ENCODE results near the gene TMEM100. TPM values are rescaled to one million over a fixed set of nuclear protein-coding genes. Genes with fewer than 3 reads are reported as not detected.

The TMEM100 gene
- total RNA-seq, 1 donor from 2014 or later, result 3.4 TPM

DNA sequence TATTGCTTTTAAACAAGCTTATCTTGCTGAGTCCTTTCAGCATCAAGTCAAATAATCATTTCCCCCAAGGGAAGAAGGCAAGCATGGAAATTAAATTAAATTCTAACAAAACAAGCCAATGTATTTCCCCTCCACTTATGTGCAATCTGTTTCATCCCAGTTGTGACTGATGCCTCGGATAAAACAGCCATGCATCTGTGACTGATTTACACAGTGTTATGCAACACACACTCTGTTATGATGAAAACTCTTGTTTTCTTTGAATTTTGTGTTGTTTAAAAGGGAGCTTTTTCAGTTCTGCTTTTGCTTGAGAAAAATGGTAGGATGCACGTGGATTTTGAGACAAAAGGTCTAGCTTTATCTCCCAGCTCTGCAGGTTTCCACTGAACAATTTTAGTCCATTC, 32.6 kb downstream of the TMEM100 start:
- no peak for DNase-seq (ENCODE audit: extremely low spot score, unreplicated experiment)
- H3K27ac Mint-ChIP-seq (ENCODE audit: unreplicated experiment), result no peak overlapping the region
- no peak overlapping the region for H3K4me3 Mint-ChIP-seq (ENCODE audit: unreplicated experiment)

DNA sequence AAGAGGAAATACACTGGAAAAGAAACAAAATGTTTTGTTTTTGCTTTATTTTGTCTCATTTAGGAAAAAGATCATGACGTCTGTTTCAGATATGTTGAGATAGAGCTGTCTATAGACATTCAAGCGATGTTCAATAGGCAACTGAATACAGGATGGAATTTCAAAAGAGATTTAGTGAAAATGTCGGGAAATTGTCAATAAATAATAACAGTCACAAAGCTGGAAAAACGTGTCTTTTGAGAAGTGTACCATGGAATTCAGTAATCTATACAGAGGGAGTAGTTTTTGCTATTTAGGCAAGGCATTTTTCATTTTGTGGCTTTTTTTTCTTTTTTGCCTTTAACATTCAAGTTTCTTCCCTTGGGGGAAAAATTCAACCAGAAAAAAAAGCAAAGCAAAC, 33.0 kb downstream of the TMEM100 start:
- Mint-ChIP-seq H3K4me3 (ENCODE audit: unreplicated experiment) (no peak overlapping the region), H3K27me3 (ENCODE audit: unreplicated experiment) (peaks cover 10% of the 10 kb centered on the region), H3K9me3 (ENCODE audit: unreplicated experiment) (peaks cover 6% of the 10 kb centered on the region), H3K4me1 (ENCODE audit: unreplicated experiment) (no peaks in the 10 kb centered on the region), H3K36me3 (ENCODE audit: unreplicated experiment) (no peaks in the 10 kb centered on the region), H3K27ac (ENCODE audit: unreplicated experiment) (no peak overlapping the region)
- no peak for DNase-seq (ENCODE audit: extremely low spot score, unreplicated experiment)
- TF ChIP-seq, protein P1, sequence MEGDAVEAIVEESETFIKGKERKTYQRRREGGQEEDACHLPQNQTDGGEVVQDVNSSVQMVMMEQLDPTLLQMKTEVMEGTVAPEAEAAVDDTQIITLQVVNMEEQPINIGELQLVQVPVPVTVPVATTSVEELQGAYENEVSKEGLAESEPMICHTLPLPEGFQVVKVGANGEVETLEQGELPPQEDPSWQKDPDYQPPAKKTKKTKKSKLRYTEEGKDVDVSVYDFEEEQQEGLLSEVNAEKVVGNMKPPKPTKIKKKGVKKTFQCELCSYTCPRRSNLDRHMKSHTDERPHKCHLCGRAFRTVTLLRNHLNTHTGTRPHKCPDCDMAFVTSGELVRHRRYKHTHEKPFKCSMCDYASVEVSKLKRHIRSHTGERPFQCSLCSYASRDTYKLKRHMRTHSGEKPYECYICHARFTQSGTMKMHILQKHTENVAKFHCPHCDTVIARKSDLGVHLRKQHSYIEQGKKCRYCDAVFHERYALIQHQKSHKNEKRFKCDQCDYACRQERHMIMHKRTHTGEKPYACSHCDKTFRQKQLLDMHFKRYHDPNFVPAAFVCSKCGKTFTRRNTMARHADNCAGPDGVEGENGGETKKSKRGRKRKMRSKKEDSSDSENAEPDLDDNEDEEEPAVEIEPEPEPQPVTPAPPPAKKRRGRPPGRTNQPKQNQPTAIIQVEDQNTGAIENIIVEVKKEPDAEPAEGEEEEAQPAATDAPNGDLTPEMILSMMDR (IDR thresholded peaks at IDR 0.05), result no peak

More for the DNA sequence above, 32.6 kb downstream of the TMEM100 start:
- TF ChIP-seq, protein P1 (IDR thresholded peaks at IDR 0.05), result no peak
- Mint-ChIP-seq H3K9me3 (ENCODE audit: unreplicated experiment) (peaks cover 6% of the 10 kb centered on the region), H3K4me1 (ENCODE audit: unreplicated experiment) (no peaks in the 10 kb centered on the region), H3K36me3 (ENCODE audit: unreplicated experiment) (no peaks in the 10 kb centered on the region), H3K27me3 (ENCODE audit: unreplicated experiment) (peaks cover 7% of the 10 kb centered on the region)

DNA sequence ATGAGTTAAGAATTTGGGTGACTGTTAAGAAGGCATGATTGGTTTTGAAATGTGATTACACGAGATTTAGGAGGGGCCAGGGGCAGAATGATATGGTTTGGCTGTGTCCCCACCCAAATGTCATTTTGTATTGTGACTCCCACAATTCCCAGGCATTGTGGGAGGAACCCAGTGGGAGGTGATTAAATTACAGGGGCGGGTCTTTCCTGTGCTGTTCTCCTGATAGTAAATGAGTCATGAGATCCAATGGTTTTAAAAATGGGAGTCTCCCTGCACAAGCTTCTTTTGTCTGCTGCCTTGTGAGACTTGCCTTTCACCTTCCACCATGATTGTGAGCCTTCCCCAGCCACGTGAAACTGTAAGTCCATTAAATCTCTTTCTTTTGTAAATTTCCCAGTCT, 34.6 kb downstream of the TMEM100 start:
- Mint-ChIP-seq H3K4me3 (ENCODE audit: unreplicated experiment) (no peak overlapping the region), H3K36me3 (ENCODE audit: unreplicated experiment) (no peaks in the 10 kb centered on the region), H3K27me3 (ENCODE audit: unreplicated experiment) (peaks cover 13% of the 10 kb centered on the region), H3K27ac (ENCODE audit: unreplicated experiment) (no peak overlapping the region), H3K9me3 (ENCODE audit: unreplicated experiment) (peaks cover 6% of the 10 kb centered on the region), H3K4me1 (ENCODE audit: unreplicated experiment) (no peaks in the 10 kb centered on the region)
- TF ChIP-seq, protein P1 (IDR thresholded peaks at IDR 0.05), result no peak
- DNase-seq (ENCODE audit: extremely low spot score, unreplicated experiment), result no peak

DNA sequence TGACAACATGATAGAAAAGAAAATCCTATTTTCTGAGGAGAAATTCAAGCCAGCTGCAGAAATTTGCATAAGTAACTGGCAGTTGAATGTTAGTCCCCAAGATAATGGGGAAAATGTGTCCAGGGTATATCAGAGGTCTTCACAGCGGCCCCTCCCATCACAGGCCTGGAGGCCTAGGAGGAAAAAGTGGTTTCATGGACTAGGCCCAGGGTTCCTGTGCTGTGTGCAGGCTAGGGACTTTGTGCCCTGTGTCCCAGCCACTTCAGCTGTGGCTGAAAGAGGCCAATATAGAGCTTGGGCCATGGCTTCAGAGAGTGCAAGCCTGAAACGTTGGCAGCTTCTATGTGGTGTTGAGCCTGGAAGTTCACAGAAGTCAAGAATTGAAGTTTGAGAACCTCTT, 35.6 kb downstream of the TMEM100 start:
- Mint-ChIP-seq H3K27ac (ENCODE audit: unreplicated experiment) (no peak overlapping the region), H3K9me3 (ENCODE audit: unreplicated experiment) (peaks cover 6% of the 10 kb centered on the region), H3K4me1 (ENCODE audit: unreplicated experiment) (no peaks in the 10 kb centered on the region), H3K4me3 (ENCODE audit: unreplicated experiment) (no peak overlapping the region), H3K36me3 (ENCODE audit: unreplicated experiment) (no peaks in the 10 kb centered on the region), H3K27me3 (ENCODE audit: unreplicated experiment) (peaks cover 13% of the 10 kb centered on the region)
- DNase-seq (ENCODE audit: extremely low spot score, unreplicated experiment), result no peak
- TF ChIP-seq, protein P1 (IDR thresholded peaks at IDR 0.05), result no peak

DNA sequence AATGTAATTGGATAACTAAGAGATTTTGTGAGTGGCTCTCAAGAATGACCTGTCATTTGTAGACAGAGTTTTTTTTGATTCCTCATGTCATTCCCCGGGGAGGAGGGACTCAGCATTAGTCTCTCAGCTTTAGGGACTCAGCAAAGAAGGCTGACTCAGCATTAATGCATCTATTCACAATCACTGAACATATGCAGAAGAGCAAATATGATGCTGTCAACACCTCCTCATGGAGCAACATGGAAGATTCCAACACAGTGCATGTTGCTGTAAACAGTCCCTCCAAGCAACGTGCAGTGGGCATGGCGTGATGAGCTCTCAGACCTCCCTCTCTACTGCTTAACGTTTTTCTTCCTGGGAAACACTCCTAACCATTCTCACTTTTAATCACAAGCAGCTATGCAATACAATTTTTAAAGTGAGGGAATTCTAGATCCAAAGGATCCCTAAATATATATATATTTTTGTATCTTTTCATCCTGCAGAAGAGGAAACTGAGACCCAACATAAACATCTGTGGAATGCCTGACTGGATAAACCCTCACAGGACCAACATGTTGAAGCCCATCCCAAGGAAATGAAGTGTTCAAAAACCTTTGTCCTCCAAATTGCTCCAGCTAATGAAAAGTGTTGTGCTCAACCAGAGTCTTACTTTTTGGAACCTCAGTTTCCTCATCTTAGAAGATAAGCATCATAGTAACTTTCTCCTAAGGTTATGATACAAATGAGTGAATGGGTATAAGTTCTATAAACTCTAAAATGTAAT, 38.9 kb downstream of the TMEM100 start:
- Mint-ChIP-seq H3K36me3 (ENCODE audit: unreplicated experiment) (no peaks in the 10 kb centered on the region), H3K4me3 (ENCODE audit: unreplicated experiment) (no peak overlapping the region), H3K27me3 (ENCODE audit: unreplicated experiment) (peaks cover 8% of the 10 kb centered on the region), H3K4me1 (ENCODE audit: unreplicated experiment) (no peaks in the 10 kb centered on the region), H3K27ac (ENCODE audit: unreplicated experiment) (no peak overlapping the region), H3K9me3 (ENCODE audit: unreplicated experiment) (peaks cover 6% of the 10 kb centered on the region)
- TF ChIP-seq, protein P1 (IDR thresholded peaks at IDR 0.05), result no peak
- no peak for DNase-seq (ENCODE audit: extremely low spot score, unreplicated experiment)

Measured in osteocyte (in vitro differentiated cells).